ENCODE results near the gene TENM4.

- TF ChIP-seq POLR2A (IDR thresholded peaks at IDR 0.05) (no peak), CTCF (IDR thresholded peaks at IDR 0.05) (no peak), POLR2AphosphoS5 (IDR thresholded peaks at IDR 0.05) (no peak)
These were observed 150.1 kb downstream of the TENM4 start for GRCh38 chr11:79290761-79291160.
